TTC549 (cell line): ENCODE measurements around the gene MSH3.
"Not testable (repeated sequence)": the region's sequence is repeated elsewhere in the genome, so short reads cannot be mapped to it uniquely, and the experiment has no call there.

Source experiments
- FAIRE-seq: peaks from 2 replicates; lab custom pipeline; 2012; peaks lifted over from hg19 to GRCh38; lab: Jason Lieb, UNC

The MSH3 gene

GRCh38 chr5:80759866-80760577 lies 105.6 kb downstream of the MSH3 start:
- no peak for FAIRE-seq

GRCh38 chr5:80760680-80761079 lies 106.2 kb downstream of the MSH3 start:
- no peak for FAIRE-seq

GRCh38 chr5:80761176-80761575 lies 106.7 kb downstream of the MSH3 start:
- no peak for FAIRE-seq

DNA sequence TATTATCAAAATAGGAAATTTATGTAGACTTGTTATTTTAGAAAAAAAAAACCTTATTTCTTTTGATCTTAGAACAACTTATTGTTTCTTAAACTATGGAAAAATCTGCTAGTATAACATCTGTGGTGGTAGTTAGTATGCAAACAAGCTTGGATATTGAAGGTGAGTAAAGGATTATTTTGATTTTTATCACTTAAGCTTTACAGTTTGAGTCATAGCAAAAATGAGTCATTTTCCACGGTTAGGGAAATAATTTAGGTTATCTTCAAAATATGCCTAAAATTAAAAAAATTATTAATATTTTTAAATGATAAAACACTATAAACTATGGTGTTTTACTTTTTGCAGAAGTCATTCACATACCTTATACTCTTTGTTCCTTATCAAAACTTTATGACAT lies 107.5 kb downstream of the MSH3 start:
- FAIRE-seq: peak; percentile 19

DNA sequence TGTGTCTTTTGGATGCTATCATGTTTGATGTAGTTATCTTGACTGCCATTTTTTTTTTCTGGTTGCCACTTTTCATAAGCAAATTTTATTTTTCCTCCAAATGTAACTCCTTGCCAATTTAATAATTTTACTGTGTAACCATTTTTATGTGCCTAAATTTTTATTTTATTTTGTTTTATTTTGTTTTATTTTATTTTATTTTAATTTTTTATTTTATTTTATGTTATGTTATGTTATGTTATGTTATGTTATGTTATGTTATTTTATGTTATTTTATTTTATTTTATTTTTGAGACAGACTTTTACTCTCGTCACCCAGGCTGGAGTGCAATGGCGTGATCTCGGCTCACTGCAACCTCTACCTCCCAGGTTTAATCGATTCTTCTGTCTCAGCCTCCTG lies 108.1 kb downstream of the MSH3 start:
- peak; percentile 69 for FAIRE-seq

DNA sequence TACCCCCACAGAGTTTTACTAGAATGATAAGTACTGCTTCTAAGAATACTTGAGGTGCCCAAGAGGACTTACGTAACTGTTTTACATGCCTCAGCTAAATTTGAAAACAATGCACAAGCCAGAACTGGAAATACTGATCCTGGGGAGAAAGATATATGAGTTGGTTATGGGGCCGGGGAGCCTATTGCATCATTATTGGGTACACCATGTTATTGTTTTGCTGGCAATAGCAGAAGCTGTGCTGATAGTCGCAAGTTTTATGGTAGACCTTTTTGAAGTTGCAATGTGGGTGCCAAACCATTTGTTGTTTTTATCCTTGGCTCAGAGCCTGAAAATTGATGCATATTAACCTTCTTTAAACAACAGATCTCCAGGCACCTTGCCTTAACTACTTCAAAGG lies 108.8 kb downstream of the MSH3 start:
- no peak for FAIRE-seq

- no peak for FAIRE-seq
These were observed 109.6 kb downstream of the MSH3 start for GRCh38 chr5:80763873-80764647.

- FAIRE-seq: no peak
These were observed 110.3 kb downstream of the MSH3 start for GRCh38 chr5:80764786-80765185.

- FAIRE-seq: no peak
These were observed 123.2 kb downstream of the MSH3 start for GRCh38 chr5:80777347-80778287.

DNA sequence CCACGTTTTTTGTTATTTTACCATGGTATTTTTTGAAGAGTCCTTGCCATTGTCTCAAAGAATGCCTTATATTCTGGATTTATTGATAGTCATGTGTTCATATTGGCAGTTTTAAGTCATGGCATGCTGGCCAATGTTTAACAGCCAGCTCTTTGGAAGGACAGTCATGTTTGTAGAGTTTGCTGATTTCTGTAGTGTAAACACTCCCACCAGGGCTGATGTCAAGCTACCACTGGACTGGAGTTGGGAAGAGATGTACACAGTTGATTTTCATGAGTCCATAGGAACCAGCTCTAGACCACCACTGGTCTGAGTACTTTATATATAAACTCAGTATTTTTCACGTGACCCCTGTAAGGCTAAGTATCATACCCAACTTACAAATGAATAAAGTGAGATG lies 125.6 kb downstream of the MSH3 start:
- no peak for FAIRE-seq

GRCh38 chr5:80780761-80781285 lies 126.4 kb downstream of the MSH3 start:
- no peak for FAIRE-seq

- no peak for FAIRE-seq
These were observed 126.9 kb downstream of the MSH3 start for GRCh38 chr5:80781356-80781755.

DNA sequence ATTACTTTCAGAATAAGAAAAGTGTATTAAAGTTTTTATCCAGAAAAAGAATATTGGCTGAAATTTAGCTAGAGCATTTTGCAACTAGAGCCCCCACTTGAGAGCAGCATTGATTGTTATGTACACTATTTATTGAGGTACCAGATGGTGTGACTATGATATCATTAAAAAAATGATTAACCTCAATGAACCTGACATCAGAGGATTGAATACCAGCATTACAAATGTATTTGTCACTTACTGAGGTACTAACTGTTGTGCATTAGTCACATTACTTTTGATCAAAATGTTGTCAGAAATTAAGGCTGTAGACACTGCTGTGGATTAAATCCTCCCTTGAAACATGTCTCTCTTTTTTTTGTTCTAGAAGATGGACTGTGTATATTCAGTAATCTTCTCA lies 128.2 kb downstream of the MSH3 start:
- no peak for FAIRE-seq

GRCh38 chr5:80783751-80784150 lies 129.3 kb downstream of the MSH3 start:
- not testable (repeated sequence) for FAIRE-seq

DNA sequence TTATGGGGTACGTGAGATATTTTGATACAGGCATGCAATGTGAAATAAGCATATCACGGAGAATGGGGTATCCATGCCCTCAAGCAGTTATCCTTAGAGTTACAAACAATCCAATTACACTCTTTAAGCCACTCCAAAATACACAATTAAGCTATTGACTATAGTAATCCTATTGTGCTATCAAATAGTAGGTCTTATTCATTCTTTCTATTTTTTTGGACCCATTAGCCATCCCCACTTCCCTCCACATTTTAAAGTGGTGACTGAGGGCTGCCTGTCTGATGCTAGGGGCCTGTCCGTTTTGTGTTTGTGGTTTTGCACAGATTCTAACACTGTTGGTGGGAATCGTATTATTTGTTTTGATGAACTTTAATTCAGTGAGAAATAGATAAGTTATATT lies 130.0 kb downstream of the MSH3 start:
- no peak for FAIRE-seq

DNA sequence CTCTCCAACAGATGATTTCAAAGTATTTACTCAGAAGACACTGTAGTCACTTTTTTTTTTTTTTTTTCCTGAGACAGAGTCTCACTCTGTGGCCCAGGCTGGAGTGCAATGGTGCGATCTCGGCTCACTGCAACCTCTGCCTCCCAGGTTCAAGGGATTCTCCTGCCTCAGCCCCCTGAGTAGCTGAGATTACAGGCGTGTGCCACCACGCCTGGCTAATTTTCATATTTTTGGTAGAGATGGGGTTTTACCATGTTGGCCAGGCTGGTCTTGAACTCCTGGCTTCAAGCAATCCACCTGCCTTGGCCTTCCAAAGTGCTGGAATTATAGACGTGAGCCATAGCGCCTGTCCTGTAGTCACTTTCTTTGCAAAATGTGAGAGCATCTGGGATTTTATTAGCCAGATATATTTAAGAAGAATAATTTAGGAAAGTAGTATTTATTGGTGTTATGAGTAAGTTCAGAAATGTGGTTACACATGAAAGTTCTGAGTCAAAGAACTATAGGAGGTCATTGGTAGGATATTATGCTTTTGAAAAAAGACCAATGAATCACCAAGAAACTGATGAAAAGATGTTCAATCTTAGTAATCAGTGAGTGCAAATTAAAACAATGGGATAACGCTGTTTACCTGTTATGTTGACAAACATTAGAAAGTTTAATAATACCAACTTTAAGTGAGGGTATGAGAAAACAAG lies 135.0 kb downstream of the MSH3 start:
- FAIRE-seq: not testable (repeated sequence)

DNA sequence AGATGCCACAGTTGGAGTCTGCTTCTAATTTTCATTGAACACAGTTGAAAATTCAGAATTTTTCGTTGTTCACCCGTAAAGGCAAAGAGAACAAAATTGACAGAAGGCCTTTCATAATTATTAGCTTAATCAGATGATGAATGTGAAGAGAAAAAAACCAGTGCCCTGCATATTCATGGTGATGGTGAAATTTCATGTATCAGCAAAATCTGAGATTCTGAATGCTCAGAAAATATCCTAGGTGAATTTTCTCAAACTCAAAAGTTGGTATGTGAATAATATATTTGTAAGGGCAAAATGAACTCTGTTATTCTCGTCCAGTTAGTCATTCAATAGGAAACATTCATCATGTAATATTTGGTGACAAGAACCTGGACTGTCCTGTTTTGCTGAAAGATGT lies 136.2 kb downstream of the MSH3 start:
- FAIRE-seq: no peak

- no peak for FAIRE-seq
These were observed 138.9 kb downstream of the MSH3 start for GRCh38 chr5:80793354-80793753.

DNA sequence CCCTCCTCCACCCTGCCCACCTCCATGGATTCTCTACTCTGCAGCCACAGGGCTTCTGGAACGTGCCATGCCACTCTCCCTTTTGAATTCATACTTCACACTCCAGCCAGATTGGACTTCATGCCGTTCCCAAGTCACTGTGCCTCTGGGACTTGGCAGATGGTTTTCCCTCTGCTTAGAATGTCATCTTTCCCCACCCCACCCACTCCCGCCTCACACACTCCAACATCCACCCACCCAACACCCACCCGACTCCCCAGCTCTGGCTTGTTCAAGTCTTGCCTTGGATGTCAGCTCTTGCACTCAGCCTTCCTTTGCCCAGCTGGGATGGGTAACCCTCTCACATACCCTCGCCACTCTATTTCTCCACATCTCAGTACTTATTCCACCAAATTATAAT lies 142.4 kb downstream of the MSH3 start:
- no peak for FAIRE-seq

GRCh38 chr5:80797428-80798024 lies 143.1 kb downstream of the MSH3 start:
- FAIRE-seq: no peak

DNA sequence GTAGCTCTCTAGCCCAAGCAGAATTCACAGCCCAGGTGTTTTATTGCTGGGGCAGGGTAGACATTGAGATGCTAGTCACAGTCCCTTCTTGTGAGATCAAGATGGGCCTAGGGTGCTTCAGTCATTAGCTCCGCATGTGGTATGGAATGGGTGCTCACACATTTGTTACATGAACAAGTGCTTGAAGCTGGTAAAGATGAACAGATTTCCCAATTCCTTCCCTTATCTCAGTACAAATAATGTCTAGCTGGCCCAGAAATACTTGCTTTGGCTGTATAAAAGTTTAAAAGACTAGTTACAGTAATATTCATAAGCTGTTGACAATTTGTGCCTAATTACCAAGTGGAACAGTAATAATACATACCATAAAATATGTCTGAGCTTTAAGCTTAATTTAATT lies 143.7 kb downstream of the MSH3 start:
- no peak for FAIRE-seq
